K562 (cell line): ENCODE results near the gene SATB1. TPM values are rescaled to one million over a fixed set of nuclear protein-coding genes. Genes with fewer than 3 reads are reported as not detected.

Experiments
- ATAC-seq: fragments of 200-7000 bp; cut with Tn5 transposase; 3 replicates; pipeline ENCODE4 v1.9.1; 2020; ENCODE audit warnings: moderate library complexity
- BruUV-seq: library from RNA; stranded (reverse); fragments of 400-500 nt; replicated peaks from 2 replicates; lab custom pipeline; 2021; lab: Mats Ljungman, UMichigan
- CTCF ChIA-PET: fragments of 300-600 bp; formaldehyde crosslinking; extraction: SDS; loops from one replicate; lab custom pipeline; 2021; ENCODE audit warnings: low intra/inter-chr PET ratio; lab: Yijun Ruan, JAX
- POLR2A ChIA-PET: fragments of 300-600, 350-650 bp; sonication (Branson Sonifier 250); formaldehyde crosslinking; extraction: SDS; loops from one replicate; lab custom pipeline; 2021; ENCODE audit warnings: antibody characterized with exemption, inconsistent platforms; lab: Yijun Ruan, JAX
- DNase-seq, 4 experiments: peaks; one replicate each; pipeline versions ENCODE4 v3.0.0 to v3.0.0-alpha.2; 2011 to 2018; ENCODE audit warnings: low spot score in 3 of 4, mixed read lengths in 3 of 4; ENCODE audit errors: extremely low read depth in 1 of 4
- FAIRE-seq: peaks from 2 replicates; lab custom pipeline; 2011; peaks lifted over from hg19 to GRCh38; lab: Jason Lieb, UNC
- H2AFZ ChIP-seq: 2 replicates; pipeline ENCODE4 v1.6.0; 2011; ENCODE audit warnings: low read depth, low read length, control low read depth, inconsistent platforms
- H3K27ac ChIP-seq: fragments of 200-600 bp; 3 replicates; pipeline ENCODE4 v1.8.0; 2011; ENCODE audit warnings: low read depth, mild to moderate bottlenecking, control low read depth, inconsistent platforms, low read length, moderate library complexity, mixed read lengths; ENCODE audit errors: extremely low read depth
- H3K27me3 ChIP-seq, 2 experiments: fragments of 300-600 bp in 1 of 2; 2 replicates in 1 of 2; 3 replicates in 1 of 2; pipeline versions ENCODE4 v1.6.0 to v1.8.0; 2011; ENCODE audit warnings: inconsistent platforms in 2 of 2, low read length in 2 of 2, mild to moderate bottlenecking in 1 of 2, mixed read lengths in 1 of 2, moderate library complexity in 1 of 2; ENCODE audit not compliant: control insufficient read depth in 2 of 2, insufficient read depth in 2 of 2
- H3K36me3 ChIP-seq: fragments of 300-600 bp; 3 replicates; pipeline ENCODE4 v1.8.0; 2011; ENCODE audit warnings: mild to moderate bottlenecking, low read length, inconsistent platforms; ENCODE audit not compliant: control insufficient read depth, insufficient read depth
- H3K4me1 ChIP-seq, 2 experiments: fragments of 200-600 bp in 1 of 2; replicated peaks in 1 of 2; 2 replicates in 1 of 2; 3 replicates in 1 of 2; pipeline versions ENCODE4 v1.5.1 to v1.8.0; 2011; ENCODE audit warnings: inconsistent platforms in 2 of 2, low read length in 2 of 2, mild to moderate bottlenecking in 1 of 2, mixed read lengths in 1 of 2, moderate library complexity in 1 of 2; ENCODE audit not compliant: control insufficient read depth in 2 of 2, insufficient read depth in 2 of 2
- H3K4me2 ChIP-seq: 2 replicates; pipeline ENCODE4 v1.6.1; 2011; ENCODE audit warnings: low read length, control low read depth, inconsistent platforms, mixed read lengths; ENCODE audit not compliant: insufficient read depth
- H3K4me3 ChIP-seq: fragments of 200-600 bp; sonication (generic), shearing (Covaris generic); 2 replicates; pipeline ENCODE4 v1.5.1; 2016; ENCODE audit warnings: control low read depth, inconsistent platforms
- H3K79me2 ChIP-seq: fragments of 200-600 bp; 3 replicates; pipeline ENCODE4 v1.8.0; 2011; ENCODE audit warnings: low read length, inconsistent platforms; ENCODE audit not compliant: control insufficient read depth, insufficient read depth
- H3K9ac ChIP-seq, 2 experiments: 2 replicates each; pipeline versions ENCODE4 v1.6.0 to v1.6.1; 2011; ENCODE audit warnings: low read depth in 2 of 2, low read length in 2 of 2, control low read depth in 1 of 2, inconsistent platforms in 1 of 2, mild to moderate bottlenecking in 1 of 2, mixed read lengths in 1 of 2; ENCODE audit not compliant: insufficient read depth in 1 of 2
- H3K9me1 ChIP-seq: one replicate; pipeline ENCODE4 v1.6.0; 2011; ENCODE audit warnings: inconsistent platforms, mild to moderate bottlenecking, low read length, moderate library complexity; ENCODE audit not compliant: control insufficient read depth, insufficient read depth
- H3K9me3 ChIP-seq: replicated peaks from 2 replicates; pipeline ENCODE4 v1.5.1; 2011; ENCODE audit warnings: low read depth, low read length, inconsistent platforms; ENCODE audit not compliant: control insufficient read depth, insufficient read depth
- H4K20me1 ChIP-seq: replicated peaks from 2 replicates; pipeline ENCODE4 v1.6.1; 2011; ENCODE audit warnings: low read length, inconsistent platforms, mixed read lengths; ENCODE audit not compliant: control insufficient read depth, insufficient read depth
- CCAR2 ChIP-seq: fragments of 200-400 bp; formaldehyde crosslinking; IDR thresholded peaks from 2 replicates; pipeline ENCODE4 v1.6.1; 2017; ENCODE audit warnings: mild to moderate bottlenecking, low read depth, low read length
- LEF1 ChIP-seq: fragments of 450-650 bp; IDR thresholded peaks from 2 replicates; pipeline ENCODE4 v1.6.1; 2016; ENCODE audit warnings: mild to moderate bottlenecking
- NFE2L1 ChIP-seq: fragments of 450-650 bp; IDR thresholded peaks from 2 replicates; pipeline ENCODE4 v1.6.1; 2016; ENCODE audit warnings: missing genetic modification characterization, low read depth, mild to moderate bottlenecking, missing compliant biosample characterization, moderate library complexity, borderline replicate concordance
- SPI1 ChIP-seq: IDR thresholded peaks from 2 replicates; pipeline ENCODE4 v1.6.1; 2011; ENCODE audit warnings: low read depth, low read length, control low read depth, borderline replicate concordance
- ZNF124 ChIP-seq: sonication (generic); formaldehyde crosslinking; IDR thresholded peaks from 2 replicates; pipeline ENCODE4 v1.8.1; 2022; ENCODE audit warnings: missing genetic modification reagents
- ZNF408 ChIP-seq: fragments of 250-450 bp; sonication (Bioruptor Pico); IDR thresholded peaks from 2 replicates; pipeline ENCODE4 v1.4.0; 2020; ENCODE audit warnings: low read depth, mild to moderate bottlenecking, moderate library complexity
- in situ Hi-C: fragments of 300-500 bp; cut with MboI; formaldehyde crosslinking; loops from 4 replicates; pipeline ENCODE4 v1.15.0; 2018; ENCODE audit warnings: inconsistent platforms, mixed read lengths
- intact Hi-C: fragments of 100-400 bp; cut with micrococcal nuclease; formaldehyde crosslinking; loops from 2 replicates; pipeline ENCODE4 v1.14.2; 2022
- polyA plus RNA-seq, 8 experiments: library from polyadenylated mRNA; depleted of rRNA in 4 of 8; stranded (reverse) in 5 of 8; unstranded in 3 of 8; fragments of >200 nt; fragmentation: Nextera tagmentation in 2 of 8; fragmentation: Illumina TruSeq in 1 of 8; extraction: Ambion mirVana in 2 of 8; extraction: Trizol in 1 of 8; gene quantifications; 2 replicates each; pipeline versions ENCODE4 v1.2.1 to v1.2.3, GENCODE V29; 2011 to 2014; ENCODE audit warnings: inconsistent platforms in 1 of 8, missing spikeins in 1 of 8
- total RNA-seq, 7 experiments: library from RNA; depleted of rRNA in 6 of 7; stranded (reverse); fragments of >200 nt in 6 of 7; fragmentation: Illumina TruSeq in 2 of 7; extraction: Trizol in 2 of 7; gene quantifications; 2 replicates each; pipeline versions ENCODE4 v1.2.1 to v1.2.3, GENCODE V29; 2011 to 2021; ENCODE audit warnings: low replicate concordance in 1 of 7
- TF ChIP-seq, protein P1 (sequence below), 2 experiments: fragments of 250-450 bp in 1 of 2; fragments of 450-650 bp in 1 of 2; sonication (Bioruptor Pico) in 1 of 2; IDR thresholded peaks; 2 replicates each; pipeline versions ENCODE4 v1.6.1 to v1.8.0; 2016 to 2021; ENCODE audit warnings: mild to moderate bottlenecking in 2 of 2, moderate library complexity in 2 of 2, missing compliant biosample characterization in 1 of 2, missing genetic modification characterization in 1 of 2

Gene SATB1
- total and polyA plus RNA-seq, 9 of the 15 experiments (the other 6 are each of a cell fraction or from before 2014, with no cell fraction given), result 0.03 to 2.5 (median 0.15) TPM; not detected in 1

DNA sequence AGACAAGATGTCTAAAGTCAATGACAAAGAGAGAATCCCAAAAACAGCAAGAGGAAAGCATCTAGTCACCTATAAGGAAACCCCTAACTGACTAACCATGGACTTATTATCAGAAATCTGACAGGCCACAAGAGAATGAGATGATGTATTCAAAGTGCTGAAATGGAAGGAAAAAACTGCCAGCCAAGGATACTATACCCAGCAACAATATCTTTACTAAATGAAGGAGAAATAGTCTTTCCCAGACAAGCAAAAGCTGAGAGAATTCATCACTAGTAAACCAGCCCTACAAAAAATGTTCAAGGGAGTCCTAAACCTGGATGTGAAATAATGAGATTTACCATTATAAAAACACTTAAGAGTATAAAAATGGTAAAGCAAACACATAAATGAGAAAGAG is 128.0 kb downstream of the SATB1 start:
- H3K4me1 ChIP-seq, result no peaks in the 10 kb centered on the region
- no peaks in the 10 kb centered on the region for H3K79me2 ChIP-seq
- no peaks in the 10 kb centered on the region for H3K9me1 ChIP-seq
- ChIA-PET CTCF (no interaction called here), POLR2A (no interaction called here)
- H3K4me3 ChIP-seq, result no peak overlapping the region
- BruUV-seq, result no TSS peak
- no peak overlapping the region for H2AFZ ChIP-seq
- no peak overlapping the region for H3K9ac ChIP-seq
- in situ Hi-C loops (no loop called here), intact Hi-C loops (loop anchor here (10.0 kb wide), 1 partner anchor 402 kb away; no protein-coding TSS in a partner anchor)
- no peaks in the 10 kb centered on the region for H3K27me3 ChIP-seq
- H3K36me3 ChIP-seq, result no peaks in the 10 kb centered on the region
- H4K20me1 ChIP-seq, result no peaks in the 10 kb centered on the region
- FAIRE-seq, result no peak
- no peak for TF ChIP-seq LEF1
- TF ChIP-seq CCAR2, result no peak
- TF ChIP-seq ZNF124 (CRISPR knock-in tag), result no peak
- TF ChIP-seq NFE2L1 (tag), result no peak
- no peak for TF ChIP-seq SPI1
- TF ChIP-seq ZNF408, result no peak
- TF ChIP-seq, protein P1, sequence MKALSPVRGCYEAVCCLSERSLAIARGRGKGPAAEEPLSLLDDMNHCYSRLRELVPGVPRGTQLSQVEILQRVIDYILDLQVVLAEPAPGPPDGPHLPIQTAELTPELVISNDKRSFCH (CRISPR knock-in tag; IDR thresholded peaks at IDR 0.05), result no peak
- TF ChIP-seq, protein P1 (tag; IDR thresholded peaks at IDR 0.05), result no peak
- TF ChIP-seq, all 486 proteins: peak for 0
- H3K27ac ChIP-seq, result no peak overlapping the region
- ATAC-seq (no peak), DNase-seq (no peak)
- no peak overlapping the region for H3K4me2 ChIP-seq
- no peaks in the 10 kb centered on the region for H3K9me3 ChIP-seq
